Endothelial cell (in vitro differentiated cells): Measurements from ENCODE around the gene LRRFIP1. TPM values are rescaled to one million over a fixed set of nuclear protein-coding genes. Genes with fewer than 3 reads are reported as not detected.

Experiments
- DNase-seq: peaks from one replicate; pipeline ENCODE4 v3.0.0; 2021; ENCODE audit warnings: low spot score
- H3K27ac Mint-ChIP-seq: one replicate; pipeline ENCODE4 v1.8.0; 2021; ENCODE audit warnings: mixed read lengths, inconsistent platforms; ENCODE audit not compliant: unreplicated experiment
- H3K27me3 Mint-ChIP-seq: one replicate; pipeline ENCODE4 v1.8.0; 2021; ENCODE audit warnings: mild to moderate bottlenecking, moderate library complexity, mixed read lengths, inconsistent platforms; ENCODE audit not compliant: unreplicated experiment
- H3K36me3 Mint-ChIP-seq: one replicate; pipeline ENCODE4 v1.8.0; 2021; ENCODE audit warnings: mild to moderate bottlenecking, low read depth, mixed read lengths, inconsistent platforms; ENCODE audit not compliant: unreplicated experiment
- H3K4me1 Mint-ChIP-seq: one replicate; pipeline ENCODE4 v1.8.0; 2021; ENCODE audit warnings: mild to moderate bottlenecking, mixed read lengths, inconsistent platforms; ENCODE audit not compliant: unreplicated experiment
- H3K4me3 Mint-ChIP-seq: one replicate; pipeline ENCODE4 v1.8.0; 2021; ENCODE audit warnings: mild to moderate bottlenecking, mixed read lengths, inconsistent platforms; ENCODE audit not compliant: unreplicated experiment
- H3K9me3 Mint-ChIP-seq: one replicate; pipeline ENCODE4 v1.8.0; 2021; ENCODE audit warnings: mixed read lengths, inconsistent platforms; ENCODE audit not compliant: unreplicated experiment
- total RNA-seq: library from RNA; stranded (reverse); fragmentation: NEBNext Ultra II Directional; extraction: Animal tissue kit (Norgen Biotek cat#: 25700); gene quantifications from one replicate; pipeline ENCODE4 v1.2.1, GENCODE V29; 2021; ENCODE audit not compliant: unreplicated experiment
- TF ChIP-seq, protein P1 (sequence below): fragments of 200-600 bp; sonication (generic); IDR thresholded peaks from one replicate; pipeline ENCODE4 v1.5.0; 2021; ENCODE audit warnings: antibody characterized with exemption; ENCODE audit not compliant: unreplicated experiment

Gene LRRFIP1
- total RNA-seq, 1 donor from 2014 or later: 105 TPM

DNA sequence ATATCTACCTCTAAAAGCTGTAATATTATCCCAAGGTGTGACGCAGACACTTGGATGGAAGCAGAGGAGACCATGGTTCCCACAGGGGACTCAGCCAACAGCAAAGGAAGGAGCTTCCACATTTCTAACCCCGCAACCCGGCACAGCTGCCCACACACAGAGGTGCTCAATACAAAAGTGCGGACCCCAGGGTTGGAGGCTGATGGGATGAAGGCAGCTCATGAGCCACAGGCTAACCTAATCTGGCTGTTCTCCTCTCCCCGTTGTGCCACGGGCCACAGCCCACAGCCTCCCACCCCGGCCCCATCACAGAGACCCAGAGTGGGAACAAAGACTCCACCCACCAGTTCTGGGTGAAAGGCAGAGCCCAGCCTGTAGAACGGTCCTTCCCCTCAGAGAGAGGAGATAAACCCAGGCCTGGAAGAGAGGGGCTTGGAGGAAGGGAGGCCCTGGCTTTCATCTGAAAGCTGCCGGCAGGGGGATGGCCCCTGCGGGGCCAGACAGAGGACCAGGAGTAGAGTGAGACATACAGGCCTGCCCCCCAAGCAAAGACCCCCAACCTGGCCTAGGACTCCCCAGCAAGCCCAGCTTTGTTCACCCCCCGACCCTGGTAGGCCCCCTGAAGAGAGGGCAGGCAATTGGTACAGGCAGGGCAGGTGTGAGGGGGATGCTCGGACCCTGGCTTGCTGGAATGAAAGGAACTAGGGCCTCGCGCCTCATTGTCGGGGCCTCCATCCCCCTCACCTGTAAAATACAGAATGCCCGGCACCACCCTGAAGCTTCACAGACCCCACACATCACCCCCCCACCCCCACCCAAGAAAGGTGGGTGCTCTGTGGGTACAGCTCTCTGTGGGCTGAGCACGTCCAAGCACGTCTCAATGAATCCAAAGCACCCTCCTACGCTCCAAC lies 43.7 kb upstream of the LRRFIP1 start:
- no peak for DNase-seq
- Mint-ChIP-seq H3K4me3 (no peak overlapping the region), H3K9me3 (no peaks in the 10 kb centered on the region), H3K27me3 (no peaks in the 10 kb centered on the region), H3K27ac (no peak overlapping the region), H3K36me3 (peaks cover 8% of the 10 kb centered on the region), H3K4me1 (peaks cover 7% of the 10 kb centered on the region)
- TF ChIP-seq, protein P1, sequence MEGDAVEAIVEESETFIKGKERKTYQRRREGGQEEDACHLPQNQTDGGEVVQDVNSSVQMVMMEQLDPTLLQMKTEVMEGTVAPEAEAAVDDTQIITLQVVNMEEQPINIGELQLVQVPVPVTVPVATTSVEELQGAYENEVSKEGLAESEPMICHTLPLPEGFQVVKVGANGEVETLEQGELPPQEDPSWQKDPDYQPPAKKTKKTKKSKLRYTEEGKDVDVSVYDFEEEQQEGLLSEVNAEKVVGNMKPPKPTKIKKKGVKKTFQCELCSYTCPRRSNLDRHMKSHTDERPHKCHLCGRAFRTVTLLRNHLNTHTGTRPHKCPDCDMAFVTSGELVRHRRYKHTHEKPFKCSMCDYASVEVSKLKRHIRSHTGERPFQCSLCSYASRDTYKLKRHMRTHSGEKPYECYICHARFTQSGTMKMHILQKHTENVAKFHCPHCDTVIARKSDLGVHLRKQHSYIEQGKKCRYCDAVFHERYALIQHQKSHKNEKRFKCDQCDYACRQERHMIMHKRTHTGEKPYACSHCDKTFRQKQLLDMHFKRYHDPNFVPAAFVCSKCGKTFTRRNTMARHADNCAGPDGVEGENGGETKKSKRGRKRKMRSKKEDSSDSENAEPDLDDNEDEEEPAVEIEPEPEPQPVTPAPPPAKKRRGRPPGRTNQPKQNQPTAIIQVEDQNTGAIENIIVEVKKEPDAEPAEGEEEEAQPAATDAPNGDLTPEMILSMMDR: no peak

DNA sequence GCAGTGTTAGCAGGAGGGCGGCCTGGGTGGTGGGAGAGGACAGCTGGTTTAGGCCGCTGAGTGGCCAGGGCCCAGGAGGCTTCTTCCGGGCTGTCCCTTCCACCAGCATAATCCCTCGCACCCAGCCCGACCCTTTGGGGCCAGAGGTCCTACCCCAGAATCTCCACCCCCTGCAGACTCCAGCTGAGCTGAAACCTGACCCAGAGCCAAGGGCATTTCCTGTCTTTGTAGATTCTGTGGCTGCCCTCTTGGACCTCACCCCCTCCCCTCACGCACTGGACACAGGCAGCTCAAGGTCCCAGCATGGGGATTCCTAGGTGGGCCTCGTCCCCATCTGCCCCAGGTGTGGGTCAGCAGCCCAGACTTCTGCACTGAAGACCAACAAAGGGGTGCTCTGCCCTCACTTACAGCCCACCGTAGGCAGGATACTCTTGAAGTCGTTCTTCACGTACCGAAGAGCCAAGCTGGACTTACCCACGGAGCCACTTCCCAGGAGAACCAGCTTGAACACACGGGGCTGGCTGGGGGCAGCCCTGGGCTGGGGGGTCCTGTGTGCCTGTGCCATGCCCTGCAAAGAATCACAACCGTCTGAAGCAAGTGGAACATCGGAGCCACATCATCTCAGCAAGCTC lies 41.7 kb upstream of the LRRFIP1 start:
- H3K9me3 Mint-ChIP-seq: no peaks in the 10 kb centered on the region
- TF ChIP-seq, protein P1: no peak
- peaks cover 13% of the 10 kb centered on the region for H3K4me1 Mint-ChIP-seq
- no peak overlapping the region for H3K27ac Mint-ChIP-seq
- no peak overlapping the region for H3K4me3 Mint-ChIP-seq
- H3K36me3 Mint-ChIP-seq: peaks cover 8% of the 10 kb centered on the region
- peaks cover 4% of the 10 kb centered on the region for H3K27me3 Mint-ChIP-seq
- no peak for DNase-seq

DNA sequence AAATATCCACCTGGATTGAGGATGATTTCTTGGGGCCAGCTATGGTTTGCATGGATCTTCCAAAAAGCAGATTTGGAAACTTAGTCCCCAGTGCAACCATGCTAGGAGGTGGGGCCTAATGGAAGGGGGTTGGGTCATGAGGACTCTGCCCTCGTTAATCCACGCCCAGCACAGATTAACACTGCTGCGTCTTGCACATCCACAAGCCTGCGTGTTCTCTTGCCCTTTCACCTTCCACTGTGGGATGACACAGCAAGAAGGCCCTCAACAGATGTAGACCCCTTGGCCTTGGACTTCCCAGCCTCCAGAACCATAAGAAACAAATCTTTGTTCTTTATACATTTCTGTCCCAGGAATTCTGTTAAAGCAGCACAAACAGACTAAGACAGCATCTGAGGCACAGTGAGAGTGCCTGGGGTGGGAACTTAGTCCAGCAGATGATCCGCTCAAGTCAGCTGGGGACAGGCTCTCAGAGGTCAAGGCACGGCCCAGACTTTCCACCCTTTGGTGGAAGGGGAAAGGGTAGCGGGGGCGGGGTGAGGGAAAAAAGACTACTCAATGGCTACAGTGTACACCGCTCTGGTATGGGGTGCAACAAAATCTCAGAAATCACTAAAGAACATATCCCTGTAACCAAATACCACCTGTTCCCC lies 39.2 kb upstream of the LRRFIP1 start:
- TF ChIP-seq, protein P1: no peak
- no peak overlapping the region for H3K27ac Mint-ChIP-seq
- H3K4me1 Mint-ChIP-seq: peaks cover 21% of the 10 kb centered on the region
- no peaks in the 10 kb centered on the region for H3K9me3 Mint-ChIP-seq
- H3K4me3 Mint-ChIP-seq: no peak overlapping the region
- H3K27me3 Mint-ChIP-seq: peaks cover 4% of the 10 kb centered on the region
- no peak for DNase-seq
- peaks cover 8% of the 10 kb centered on the region for H3K36me3 Mint-ChIP-seq

DNA sequence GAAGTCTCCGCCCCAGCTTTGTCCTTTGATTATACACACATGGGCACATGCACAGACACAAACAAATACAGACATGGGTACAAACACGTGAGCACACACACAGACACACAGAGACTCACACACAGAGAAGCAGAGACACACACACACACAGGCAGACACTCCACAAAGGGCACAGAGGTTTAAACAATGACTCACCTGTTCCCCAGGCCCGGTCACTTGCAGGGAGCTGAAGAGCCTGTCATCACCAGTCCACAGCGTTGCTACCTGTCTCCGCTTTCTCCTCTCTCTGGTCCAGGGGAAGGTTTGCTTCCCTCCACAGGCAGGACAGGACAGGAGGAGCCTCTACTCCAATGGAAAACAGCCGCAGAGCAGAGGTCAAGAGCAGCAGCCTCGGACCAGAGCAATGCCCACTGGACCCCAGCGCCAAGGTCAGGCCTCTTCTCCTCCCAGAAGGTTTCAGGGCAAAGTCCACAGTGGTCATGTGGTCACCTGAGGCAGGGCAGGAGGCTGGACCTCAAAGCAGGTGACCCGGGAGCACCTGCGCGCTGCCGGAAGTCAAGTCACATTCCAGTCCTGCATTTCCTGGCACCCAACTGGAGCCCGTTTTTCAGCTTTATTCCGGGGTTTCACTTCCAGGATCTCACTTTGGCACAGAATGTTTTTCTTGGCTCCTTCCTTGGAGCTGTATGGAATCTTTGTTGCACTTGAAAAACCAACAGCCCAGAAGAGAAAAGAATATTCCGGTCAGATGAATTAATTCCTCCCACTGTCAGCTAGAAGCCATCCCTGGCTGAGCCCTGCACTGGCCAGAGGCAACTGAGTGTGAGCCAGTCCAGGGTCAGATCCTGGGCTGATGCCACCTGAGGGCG lies 36.9 kb upstream of the LRRFIP1 start, which contains the start of gene RAB17:
Gene RAB17 (minus strand): TSS at position 463 of the 869 bp plus-strand sequence. CDS start 4,580 bp downstream, outside the sequence.
- DNase-seq: no peak
- Mint-ChIP-seq H3K36me3 (peaks cover 8% of the 10 kb centered on the region), H3K27ac (no peak within 1 kb of the TSS), H3K4me3 (no peak within 1 kb of the TSS), H3K4me1 (peaks cover 34% of the 10 kb centered on the region), H3K9me3 (no peaks in the 10 kb centered on the region), H3K27me3 (peaks cover 7% of the 10 kb centered on the region)
- TF ChIP-seq, protein P1: no peak
